HEK293T (cell line): ENCODE data around the gene COTL1.

Experiments used
- BHLHE40 ChIP-seq: fragments of 450-650 bp; IDR thresholded peaks from 2 replicates; pipeline ENCODE4 v1.6.1; 2016; ENCODE audit warnings: mild to moderate bottlenecking, moderate library complexity, borderline replicate concordance
- CTBP1 ChIP-seq: fragments of 450-650 bp; IDR thresholded peaks from 2 replicates; pipeline ENCODE4 v1.6.1; 2016; ENCODE audit warnings: borderline replicate concordance
- FOXA1 ChIP-seq: fragments of 450-650 bp; IDR thresholded peaks from 2 replicates; pipeline ENCODE4 v1.6.1; 2016; ENCODE audit warnings: mild to moderate bottlenecking
- FOXM1 ChIP-seq: fragments of 450-650 bp; IDR thresholded peaks from 2 replicates; pipeline ENCODE4 v1.6.1; 2017; ENCODE audit warnings: mild to moderate bottlenecking, borderline replicate concordance
- LEF1 ChIP-seq: fragments of 450-650 bp; IDR thresholded peaks from 2 replicates; pipeline ENCODE4 v1.6.1; 2017; ENCODE audit warnings: mild to moderate bottlenecking, borderline replicate concordance
- NFRKB ChIP-seq: fragments of 450-650 bp; IDR thresholded peaks from 2 replicates; pipeline ENCODE4 v1.6.1; 2016; ENCODE audit warnings: mild to moderate bottlenecking, moderate library complexity
- SP1 ChIP-seq: fragments of 450-650 bp; IDR thresholded peaks from 2 replicates; pipeline ENCODE4 v1.6.1; 2017

- TF ChIP-seq FOXM1 (no peak), BHLHE40 (no peak), FOXA1 (no peak), LEF1 (no peak), NFRKB (no peak), SP1 (no peak), CTBP1 (no peak)
Measured at GRCh38 chr16:84570739-84571403, 47.0 kb downstream of the COTL1 start.
